Nephron (organoid): Measurements from ENCODE around the gene SAMD14.

Source experiments
- H3K27ac Mint-ChIP-seq, 3 experiments: 2 replicates each; pipeline ENCODE4 v1.8.0; 2020; ENCODE audit warnings: mixed read lengths in 3 of 3, mild to moderate bottlenecking in 2 of 3, moderate library complexity in 1 of 3
- H3K27me3 Mint-ChIP-seq: 2 replicates; pipeline ENCODE4 v1.8.0; 2021; ENCODE audit warnings: low read depth, mild to moderate bottlenecking, moderate library complexity, mixed read lengths
- H3K36me3 Mint-ChIP-seq: 2 replicates; pipeline ENCODE4 v1.8.0; 2020; ENCODE audit warnings: low read depth, mixed read lengths
- H3K4me1 Mint-ChIP-seq: 2 replicates; pipeline ENCODE4 v1.8.0; 2020; ENCODE audit warnings: mixed read lengths
- H3K4me3 Mint-ChIP-seq, 3 experiments: 2 replicates each; pipeline ENCODE4 v1.8.0; 2020; ENCODE audit warnings: mild to moderate bottlenecking in 3 of 3, mixed read lengths in 3 of 3, moderate library complexity in 2 of 3
- H3K9me3 Mint-ChIP-seq: 2 replicates; pipeline ENCODE4 v1.8.0; 2020; ENCODE audit warnings: mixed read lengths
- TF ChIP-seq, protein P1 (sequence below), 3 experiments: fragments of 200-600 bp; sonication (generic); IDR thresholded peaks; one replicate each; pipeline ENCODE4 v1.5.0; 2021; ENCODE audit warnings: antibody characterized with exemption in 3 of 3; ENCODE audit not compliant: unreplicated experiment in 3 of 3

The SAMD14 gene

DNA sequence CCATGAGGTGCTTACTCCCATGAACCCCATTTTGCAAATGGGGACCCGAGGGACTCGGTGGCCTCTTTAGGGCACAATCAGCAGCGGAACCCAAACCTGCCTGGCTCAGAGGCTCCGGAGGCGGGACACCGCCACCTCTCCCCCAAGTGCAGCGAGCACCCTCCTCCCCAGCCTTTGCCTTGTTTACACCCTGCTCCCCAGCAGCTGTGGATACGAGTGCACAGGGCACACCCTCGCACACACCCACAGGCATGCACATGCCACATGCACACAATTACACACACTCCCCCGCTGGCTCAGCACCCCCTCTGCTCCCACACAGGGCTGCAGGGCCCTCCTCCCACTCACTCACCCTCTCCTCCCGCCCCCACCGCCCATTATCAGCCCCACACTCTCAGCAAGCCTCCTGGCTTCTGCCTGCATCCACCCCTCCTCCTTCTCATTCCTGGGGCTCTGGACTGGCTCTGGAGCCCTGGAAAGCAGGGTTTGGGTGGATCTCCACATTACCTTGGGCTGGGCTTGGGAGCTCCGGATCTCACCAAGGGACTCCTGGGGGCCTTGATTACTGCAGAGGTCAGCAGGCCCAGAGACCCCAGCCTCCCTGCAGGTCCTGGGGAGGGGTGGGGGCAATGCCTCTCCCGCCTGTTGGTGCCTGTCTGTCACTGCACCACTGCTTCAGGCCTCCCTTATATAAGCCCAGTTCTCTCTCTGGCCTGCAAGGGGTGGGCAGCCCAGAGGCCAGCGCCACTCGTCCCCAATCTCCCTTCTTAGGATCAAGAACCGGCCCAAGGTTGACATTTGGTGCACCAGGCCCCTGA, 28.4 kb downstream of the SAMD14 start:
- no peaks in the 10 kb centered on the region for H3K9me3 Mint-ChIP-seq
- peaks cover 3% of the 10 kb centered on the region for H3K27me3 Mint-ChIP-seq
- TF ChIP-seq, protein P1, sequence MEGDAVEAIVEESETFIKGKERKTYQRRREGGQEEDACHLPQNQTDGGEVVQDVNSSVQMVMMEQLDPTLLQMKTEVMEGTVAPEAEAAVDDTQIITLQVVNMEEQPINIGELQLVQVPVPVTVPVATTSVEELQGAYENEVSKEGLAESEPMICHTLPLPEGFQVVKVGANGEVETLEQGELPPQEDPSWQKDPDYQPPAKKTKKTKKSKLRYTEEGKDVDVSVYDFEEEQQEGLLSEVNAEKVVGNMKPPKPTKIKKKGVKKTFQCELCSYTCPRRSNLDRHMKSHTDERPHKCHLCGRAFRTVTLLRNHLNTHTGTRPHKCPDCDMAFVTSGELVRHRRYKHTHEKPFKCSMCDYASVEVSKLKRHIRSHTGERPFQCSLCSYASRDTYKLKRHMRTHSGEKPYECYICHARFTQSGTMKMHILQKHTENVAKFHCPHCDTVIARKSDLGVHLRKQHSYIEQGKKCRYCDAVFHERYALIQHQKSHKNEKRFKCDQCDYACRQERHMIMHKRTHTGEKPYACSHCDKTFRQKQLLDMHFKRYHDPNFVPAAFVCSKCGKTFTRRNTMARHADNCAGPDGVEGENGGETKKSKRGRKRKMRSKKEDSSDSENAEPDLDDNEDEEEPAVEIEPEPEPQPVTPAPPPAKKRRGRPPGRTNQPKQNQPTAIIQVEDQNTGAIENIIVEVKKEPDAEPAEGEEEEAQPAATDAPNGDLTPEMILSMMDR (IDR thresholded peaks at IDR 0.05; ENCODE audit: unreplicated experiment in 3 of 3) = peak in 2 of 3 experiments; percentile 15 to 44
- H3K4me3 Mint-ChIP-seq = peak overlapping the region; percentile 35 to 58 (median 56)
- peaks cover 29% of the 10 kb centered on the region for H3K36me3 Mint-ChIP-seq
- H3K4me1 Mint-ChIP-seq = peaks cover 49% of the 10 kb centered on the region
- peak overlapping the region; percentile 79 to 94 (median 90) for H3K27ac Mint-ChIP-seq

DNA sequence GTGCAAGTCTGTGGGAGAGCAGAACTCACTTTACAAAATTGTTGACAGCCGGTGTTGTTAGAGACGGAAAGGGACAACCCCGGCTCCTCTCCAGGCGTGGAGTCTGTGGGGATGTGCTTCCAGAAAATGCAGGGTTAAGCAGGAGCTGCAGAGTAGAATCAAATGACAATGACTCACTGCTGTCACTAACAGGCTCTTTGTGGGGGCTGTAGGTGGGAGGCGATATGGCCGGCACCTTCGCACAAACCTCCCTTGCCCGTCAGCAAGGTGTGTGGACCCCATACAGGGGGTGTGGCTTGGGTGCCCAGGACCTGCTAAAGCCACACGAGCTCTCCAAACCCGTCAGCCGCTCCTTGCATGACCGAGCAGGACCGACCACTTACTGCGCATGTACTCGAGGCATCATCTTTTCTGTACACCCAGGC, 29.0 kb downstream of the SAMD14 start:
- Mint-ChIP-seq H3K9me3 (no peaks in the 10 kb centered on the region), H3K4me3 (peak overlapping the region; percentile 30 to 56 (median 33)), H3K4me1 (peaks cover 50% of the 10 kb centered on the region), H3K27me3 (peaks cover 3% of the 10 kb centered on the region), H3K36me3 (peaks cover 24% of the 10 kb centered on the region), H3K27ac (peak overlapping the region; percentile 79 to 94 (median 90))
- TF ChIP-seq, protein P1 (IDR thresholded peaks at IDR 0.05; ENCODE audit: unreplicated experiment in 3 of 3) = no peak

DNA sequence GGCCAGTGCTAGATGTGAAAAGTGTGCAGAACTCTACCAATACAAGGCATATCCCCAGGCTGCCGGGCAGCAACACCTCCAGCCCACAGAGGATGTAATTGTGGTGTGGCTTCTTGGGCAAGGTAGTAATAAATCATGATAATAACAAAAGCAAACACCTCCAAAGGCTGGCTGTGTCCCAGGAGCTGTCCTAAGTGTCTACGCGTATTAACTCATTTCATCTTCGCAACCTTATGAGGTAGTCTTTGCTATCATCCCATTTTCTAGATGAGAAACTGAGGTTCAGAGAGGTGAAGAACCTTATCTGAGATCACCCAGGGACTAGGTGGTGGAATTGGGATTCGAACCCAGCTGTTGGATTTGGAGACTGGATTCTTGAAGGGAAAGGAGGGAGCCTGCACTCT, 29.5 kb downstream of the SAMD14 start:
- Mint-ChIP-seq H3K27me3 (peaks cover 3% of the 10 kb centered on the region), H3K9me3 (no peaks in the 10 kb centered on the region), H3K27ac (peak overlapping the region; percentile 79 to 94 (median 90)), H3K36me3 (peaks cover 22% of the 10 kb centered on the region), H3K4me1 (peaks cover 54% of the 10 kb centered on the region), H3K4me3 (peak overlapping the region in 2 of 3 experiments; percentile 33 to 56)
- TF ChIP-seq, protein P1 (IDR thresholded peaks at IDR 0.05; ENCODE audit: unreplicated experiment in 3 of 3) = no peak

DNA sequence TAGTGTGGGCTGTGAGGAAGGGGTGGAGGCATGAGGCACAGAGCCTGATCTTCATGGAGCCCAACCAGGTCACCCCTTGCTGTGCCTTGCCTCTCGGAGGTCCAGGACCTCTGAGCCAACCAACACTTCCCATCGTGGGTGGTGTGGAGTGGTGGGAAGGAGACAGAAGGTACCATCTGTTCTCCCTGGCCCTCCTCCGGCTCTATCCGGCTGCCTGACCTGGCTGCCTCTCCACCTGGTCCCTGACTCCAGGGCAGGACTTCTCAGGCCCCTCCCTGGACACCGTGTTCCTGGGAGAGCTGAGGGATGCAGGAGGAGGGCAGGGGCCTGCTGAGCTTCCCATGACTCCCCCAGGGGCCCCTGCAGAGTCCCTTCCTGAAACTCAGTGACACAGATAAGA, 31.0 kb downstream of the SAMD14 start:
- peaks cover 60% of the 10 kb centered on the region for H3K4me1 Mint-ChIP-seq
- peaks cover 15% of the 10 kb centered on the region for H3K36me3 Mint-ChIP-seq
- no peaks in the 10 kb centered on the region for H3K9me3 Mint-ChIP-seq
- TF ChIP-seq, protein P1 (IDR thresholded peaks at IDR 0.05; ENCODE audit: unreplicated experiment in 3 of 3) = no peak
- peak overlapping the region in 2 of 3 experiments; percentile 24 to 47 for H3K4me3 Mint-ChIP-seq
- peak overlapping the region in 2 of 3 experiments; percentile 10 to 21 for H3K27ac Mint-ChIP-seq
- H3K27me3 Mint-ChIP-seq = peaks cover 3% of the 10 kb centered on the region

DNA sequence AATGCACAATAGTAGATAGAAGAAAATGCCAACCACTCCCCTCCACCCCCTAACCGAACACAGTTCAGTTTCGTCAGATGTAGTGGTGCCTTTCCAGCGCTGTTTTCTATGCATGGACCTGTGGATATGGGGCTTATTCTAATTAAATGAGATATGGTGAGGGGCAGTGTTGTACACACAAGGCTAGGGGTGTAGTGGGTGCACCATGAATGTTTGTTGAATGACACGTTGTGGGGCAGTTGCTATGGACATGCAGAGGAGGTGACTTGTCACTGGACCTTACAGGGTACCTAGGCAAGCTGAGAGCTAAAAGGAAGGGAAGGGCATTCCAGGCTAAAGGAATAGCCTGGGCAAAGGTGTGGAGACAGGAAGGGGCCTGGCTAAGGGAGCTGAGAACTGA, 31.4 kb downstream of the SAMD14 start:
- Mint-ChIP-seq H3K27ac (peak overlapping the region in 2 of 3 experiments; percentile 10 to 21), H3K4me3 (peak overlapping the region in 2 of 3 experiments; percentile 24 to 47), H3K27me3 (peaks cover 3% of the 10 kb centered on the region), H3K9me3 (no peaks in the 10 kb centered on the region), H3K4me1 (peaks cover 60% of the 10 kb centered on the region), H3K36me3 (peaks cover 15% of the 10 kb centered on the region)
- TF ChIP-seq, protein P1 (IDR thresholded peaks at IDR 0.05; ENCODE audit: unreplicated experiment in 3 of 3) = no peak
